ENCODE results near the gene ZFP42. TPM values are rescaled to one million over a fixed set of nuclear protein-coding genes. Genes with fewer than 3 reads are reported as not detected.

Gene ZFP42
- total and polyA plus RNA-seq, 2 donors (not counting 1 experiment from before 2014, with no cell fraction given) = not detected

DNA sequence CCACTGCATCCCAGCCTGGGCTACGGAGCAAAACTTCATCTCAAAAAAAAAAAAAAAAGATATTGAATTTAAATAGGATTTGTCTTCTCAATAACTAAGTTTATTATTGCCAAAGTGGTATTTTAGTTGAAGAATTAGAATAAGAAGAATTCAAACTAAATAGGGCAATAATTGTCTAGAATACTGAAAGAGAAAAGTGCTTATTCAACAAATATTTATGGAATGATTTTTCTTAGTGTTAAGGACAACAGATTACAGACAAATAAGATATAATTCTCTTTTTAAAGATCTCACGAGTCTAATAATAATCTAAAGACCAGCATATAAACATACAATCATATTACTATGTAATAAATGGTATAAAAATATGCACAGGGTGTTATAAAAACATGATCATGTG lies 33.6 kb upstream of the ZFP42 start:
- Histone ChIP-seq H3K27me3 (replicated peaks in 1 of 4; ENCODE audit: control extremely low read depth in 1 of 4, control insufficient read depth in 3 of 4, insufficient read depth in 4 of 4, low read length in 3 of 4) (no peaks in the 10 kb centered on the region), H3K4me3 (ENCODE audit: control extremely low read depth in 1 of 5, extremely low read depth in 1 of 5, insufficient read depth in 1 of 5, low read depth in 2 of 5, low read length in 4 of 5) (no peak overlapping the region), H2AFZ (ENCODE audit: insufficient read depth, low read depth, low read length, poor library complexity, severe bottlenecking) (no peak overlapping the region), H3K9ac (ENCODE audit: low read length) (no peak overlapping the region), H3K9me3 (ENCODE audit: control extremely low read depth in 1 of 3, control insufficient read depth in 2 of 3, insufficient read depth in 1 of 3, low read length in 2 of 3) (peaks cover 0 to 11% (median 0%) of the 10 kb centered on the region in 3 donors), H3K79me2 (ENCODE audit: control insufficient read depth, insufficient read depth, low read length) (no peaks in the 10 kb centered on the region), H3K4me2 (replicated peaks; ENCODE audit: low read depth, low read length, poor library complexity, severe bottlenecking) (no peak overlapping the region), H4K20me1 (ENCODE audit: control insufficient read depth, insufficient read depth, low read length, poor library complexity, severe bottlenecking) (no peaks in the 10 kb centered on the region), H3K36me3 (replicated peaks in 1 of 2; ENCODE audit: control extremely low read depth in 1 of 2, control insufficient read depth in 1 of 2, extremely low read depth in 1 of 2, insufficient read depth in 2 of 2, low read length in 1 of 2) (no peaks in the 10 kb centered on the region), H3K4me1 (ENCODE audit: control insufficient read depth in 2 of 2, insufficient read depth in 2 of 2, low read length in 2 of 2) (no peaks in the 10 kb centered on the region), H3K27ac (ENCODE audit: low read length in 2 of 2) (no peak overlapping the region)
- no peak overlapping the region for H3K27ac Mint-ChIP-seq
- intact Hi-C loops (cut with micrococcal nuclease) = no loop called here
- H3K27me3 Mint-ChIP-seq = no peaks in the 10 kb centered on the region
- no peak overlapping the region for H3K4me3 Mint-ChIP-seq
- peaks cover 2% of the 10 kb centered on the region for H3K9me3 Mint-ChIP-seq (ENCODE audit: insufficient read depth)
- ChIA-PET POLR2A (no interaction called here), CTCF (no interaction called here)
- TF ChIP-seq EZH2 (IDR thresholded peaks at IDR 0.05; ENCODE audit: borderline replicate concordance, insufficient read depth, low read depth, low read length, poor library complexity, severe bottlenecking) = no peak
- TF ChIP-seq, protein P1, sequence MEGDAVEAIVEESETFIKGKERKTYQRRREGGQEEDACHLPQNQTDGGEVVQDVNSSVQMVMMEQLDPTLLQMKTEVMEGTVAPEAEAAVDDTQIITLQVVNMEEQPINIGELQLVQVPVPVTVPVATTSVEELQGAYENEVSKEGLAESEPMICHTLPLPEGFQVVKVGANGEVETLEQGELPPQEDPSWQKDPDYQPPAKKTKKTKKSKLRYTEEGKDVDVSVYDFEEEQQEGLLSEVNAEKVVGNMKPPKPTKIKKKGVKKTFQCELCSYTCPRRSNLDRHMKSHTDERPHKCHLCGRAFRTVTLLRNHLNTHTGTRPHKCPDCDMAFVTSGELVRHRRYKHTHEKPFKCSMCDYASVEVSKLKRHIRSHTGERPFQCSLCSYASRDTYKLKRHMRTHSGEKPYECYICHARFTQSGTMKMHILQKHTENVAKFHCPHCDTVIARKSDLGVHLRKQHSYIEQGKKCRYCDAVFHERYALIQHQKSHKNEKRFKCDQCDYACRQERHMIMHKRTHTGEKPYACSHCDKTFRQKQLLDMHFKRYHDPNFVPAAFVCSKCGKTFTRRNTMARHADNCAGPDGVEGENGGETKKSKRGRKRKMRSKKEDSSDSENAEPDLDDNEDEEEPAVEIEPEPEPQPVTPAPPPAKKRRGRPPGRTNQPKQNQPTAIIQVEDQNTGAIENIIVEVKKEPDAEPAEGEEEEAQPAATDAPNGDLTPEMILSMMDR (IDR thresholded peaks at IDR 0.05) = no peak
- no peak for ATAC-seq (ENCODE audit: low read depth)
- DNase-seq = no peak
- no peaks in the 10 kb centered on the region for H3K4me1 Mint-ChIP-seq
- WGBS (ENCODE audit: insufficient coverage) = no CpG with 5 or more reads among the region's 2 CpGs

DNA sequence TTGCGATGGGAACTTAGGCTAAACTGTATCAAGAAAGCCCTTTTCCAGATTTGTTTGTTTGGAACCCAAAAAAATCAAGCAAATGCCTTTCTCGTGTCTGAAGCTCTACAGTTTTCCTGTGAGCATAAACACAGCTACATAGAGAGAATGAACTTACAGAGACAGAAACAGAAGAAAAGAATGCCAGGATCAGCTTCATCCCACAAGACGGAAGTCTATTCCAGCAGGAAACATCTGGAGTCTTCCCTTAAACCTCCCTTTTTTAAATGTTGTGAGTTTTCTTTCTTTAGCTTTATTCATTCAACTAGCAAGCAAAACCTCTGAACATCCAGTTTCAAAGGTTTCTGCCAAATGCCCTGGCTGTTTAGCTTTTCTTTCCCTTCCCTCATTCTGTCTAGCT lies 32.6 kb upstream of the ZFP42 start:
- no peaks in the 10 kb centered on the region for H3K36me3 ChIP-seq (replicated peaks in 1 of 2; ENCODE audit: control extremely low read depth in 1 of 2, control insufficient read depth in 1 of 2, extremely low read depth in 1 of 2, insufficient read depth in 2 of 2, low read length in 1 of 2)
- POLR2A ChIA-PET = no interaction called here
- Mint-ChIP-seq H3K4me3 (no peak overlapping the region), H3K27me3 (no peaks in the 10 kb centered on the region), H3K27ac (no peak overlapping the region), H3K4me1 (no peaks in the 10 kb centered on the region), H3K9me3 (ENCODE audit: insufficient read depth) (no peaks in the 10 kb centered on the region)
- no peak overlapping the region for H2AFZ ChIP-seq (ENCODE audit: insufficient read depth, low read depth, low read length, poor library complexity, severe bottlenecking)
- WGBS (ENCODE audit: insufficient coverage) = 75% methylated on average over 1 of the region's 3 CpGs
- no peaks in the 10 kb centered on the region for H3K4me1 ChIP-seq (ENCODE audit: control insufficient read depth in 2 of 2, insufficient read depth in 2 of 2, low read length in 2 of 2)
- no peak for DNase-seq
- CTCF ChIA-PET = no interaction called here
- H3K9me3 ChIP-seq (ENCODE audit: control extremely low read depth in 1 of 3, control insufficient read depth in 2 of 3, insufficient read depth in 1 of 3, low read length in 2 of 3) = peaks cover 0 to 11% (median 0%) of the 10 kb centered on the region in 3 donors
- H3K27me3 ChIP-seq (replicated peaks in 1 of 4; ENCODE audit: control extremely low read depth in 1 of 4, control insufficient read depth in 3 of 4, insufficient read depth in 4 of 4, low read length in 3 of 4) = no peaks in the 10 kb centered on the region
- H3K27ac ChIP-seq (ENCODE audit: low read length in 2 of 2) = no peak overlapping the region
- H3K4me2 ChIP-seq (replicated peaks; ENCODE audit: low read depth, low read length, poor library complexity, severe bottlenecking) = no peak overlapping the region
- intact Hi-C loops (cut with micrococcal nuclease) = no loop called here
- no peaks in the 10 kb centered on the region for H3K79me2 ChIP-seq (ENCODE audit: control insufficient read depth, insufficient read depth, low read length)
- no peak for TF ChIP-seq EZH2 (IDR thresholded peaks at IDR 0.05; ENCODE audit: borderline replicate concordance, insufficient read depth, low read depth, low read length, poor library complexity, severe bottlenecking)
- TF ChIP-seq, protein P1 (IDR thresholded peaks at IDR 0.05) = no peak
- no peaks in the 10 kb centered on the region for H4K20me1 ChIP-seq (ENCODE audit: control insufficient read depth, insufficient read depth, low read length, poor library complexity, severe bottlenecking)
- no peak for ATAC-seq (ENCODE audit: low read depth)
- no peak overlapping the region for H3K4me3 ChIP-seq (ENCODE audit: control extremely low read depth in 1 of 5, extremely low read depth in 1 of 5, insufficient read depth in 1 of 5, low read depth in 2 of 5, low read length in 4 of 5)
- H3K9ac ChIP-seq (ENCODE audit: low read length) = no peak overlapping the region

Data from B cell (primary cell).